ENCODE data around the gene KDELR3.

- TF ChIP-seq SIN3A (IDR thresholded peaks at IDR 0.05; ENCODE audit: borderline replicate concordance, insufficient read depth, low read length) (no peak), FOXP2 (optimal IDR thresholded peaks at IDR 0.05; ENCODE audit: borderline replicate concordance, extremely low read depth, extremely low read length, insufficient read depth) (no peak)
- TF ChIP-seq, protein P1, sequence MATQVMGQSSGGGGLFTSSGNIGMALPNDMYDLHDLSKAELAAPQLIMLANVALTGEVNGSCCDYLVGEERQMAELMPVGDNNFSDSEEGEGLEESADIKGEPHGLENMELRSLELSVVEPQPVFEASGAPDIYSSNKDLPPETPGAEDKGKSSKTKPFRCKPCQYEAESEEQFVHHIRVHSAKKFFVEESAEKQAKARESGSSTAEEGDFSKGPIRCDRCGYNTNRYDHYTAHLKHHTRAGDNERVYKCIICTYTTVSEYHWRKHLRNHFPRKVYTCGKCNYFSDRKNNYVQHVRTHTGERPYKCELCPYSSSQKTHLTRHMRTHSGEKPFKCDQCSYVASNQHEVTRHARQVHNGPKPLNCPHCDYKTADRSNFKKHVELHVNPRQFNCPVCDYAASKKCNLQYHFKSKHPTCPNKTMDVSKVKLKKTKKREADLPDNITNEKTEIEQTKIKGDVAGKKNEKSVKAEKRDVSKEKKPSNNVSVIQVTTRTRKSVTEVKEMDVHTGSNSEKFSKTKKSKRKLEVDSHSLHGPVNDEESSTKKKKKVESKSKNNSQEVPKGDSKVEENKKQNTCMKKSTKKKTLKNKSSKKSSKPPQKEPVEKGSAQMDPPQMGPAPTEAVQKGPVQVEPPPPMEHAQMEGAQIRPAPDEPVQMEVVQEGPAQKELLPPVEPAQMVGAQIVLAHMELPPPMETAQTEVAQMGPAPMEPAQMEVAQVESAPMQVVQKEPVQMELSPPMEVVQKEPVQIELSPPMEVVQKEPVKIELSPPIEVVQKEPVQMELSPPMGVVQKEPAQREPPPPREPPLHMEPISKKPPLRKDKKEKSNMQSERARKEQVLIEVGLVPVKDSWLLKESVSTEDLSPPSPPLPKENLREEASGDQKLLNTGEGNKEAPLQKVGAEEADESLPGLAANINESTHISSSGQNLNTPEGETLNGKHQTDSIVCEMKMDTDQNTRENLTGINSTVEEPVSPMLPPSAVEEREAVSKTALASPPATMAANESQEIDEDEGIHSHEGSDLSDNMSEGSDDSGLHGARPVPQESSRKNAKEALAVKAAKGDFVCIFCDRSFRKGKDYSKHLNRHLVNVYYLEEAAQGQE (IDR thresholded peaks at IDR 0.05; ENCODE audit: insufficient read depth in 1 of 2, low read depth in 2 of 2, low read length in 2 of 2): no peak
Observed at GRCh38 chr22:38450234-38450797, 17.6 kb upstream of the KDELR3 start.
